ENCODE data around the gene TMEM236.

DNA sequence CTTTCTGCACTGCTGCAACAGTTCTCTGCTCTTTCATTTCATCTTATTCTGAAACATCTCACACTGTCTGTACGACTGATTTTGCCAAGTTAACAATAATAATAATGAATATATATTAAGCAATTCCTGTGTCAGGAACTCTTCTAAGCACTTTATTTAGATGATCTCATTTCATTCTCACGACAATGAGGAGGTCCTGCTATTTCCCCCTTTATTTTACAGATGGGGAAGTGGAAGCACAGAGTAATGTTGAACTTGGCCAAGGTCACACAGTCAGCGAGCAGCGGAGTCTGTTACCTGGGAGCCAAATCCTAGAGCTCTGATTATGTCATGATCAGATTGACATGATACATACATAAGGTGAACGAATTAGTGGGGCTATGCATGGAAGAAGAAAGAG, 63.0 kb downstream of the TMEM236 start:
- TF ChIP-seq, protein P1, sequence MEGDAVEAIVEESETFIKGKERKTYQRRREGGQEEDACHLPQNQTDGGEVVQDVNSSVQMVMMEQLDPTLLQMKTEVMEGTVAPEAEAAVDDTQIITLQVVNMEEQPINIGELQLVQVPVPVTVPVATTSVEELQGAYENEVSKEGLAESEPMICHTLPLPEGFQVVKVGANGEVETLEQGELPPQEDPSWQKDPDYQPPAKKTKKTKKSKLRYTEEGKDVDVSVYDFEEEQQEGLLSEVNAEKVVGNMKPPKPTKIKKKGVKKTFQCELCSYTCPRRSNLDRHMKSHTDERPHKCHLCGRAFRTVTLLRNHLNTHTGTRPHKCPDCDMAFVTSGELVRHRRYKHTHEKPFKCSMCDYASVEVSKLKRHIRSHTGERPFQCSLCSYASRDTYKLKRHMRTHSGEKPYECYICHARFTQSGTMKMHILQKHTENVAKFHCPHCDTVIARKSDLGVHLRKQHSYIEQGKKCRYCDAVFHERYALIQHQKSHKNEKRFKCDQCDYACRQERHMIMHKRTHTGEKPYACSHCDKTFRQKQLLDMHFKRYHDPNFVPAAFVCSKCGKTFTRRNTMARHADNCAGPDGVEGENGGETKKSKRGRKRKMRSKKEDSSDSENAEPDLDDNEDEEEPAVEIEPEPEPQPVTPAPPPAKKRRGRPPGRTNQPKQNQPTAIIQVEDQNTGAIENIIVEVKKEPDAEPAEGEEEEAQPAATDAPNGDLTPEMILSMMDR (IDR thresholded peaks at IDR 0.05): no peak
- TF ChIP-seq POLR2A (IDR thresholded peaks at IDR 0.05) (no peak), POLR2AphosphoS5 (IDR thresholded peaks at IDR 0.05) (no peak)
